HG03139 (cell line): ENCODE results near the gene ANK3.

Experiments
- ATAC-seq: cut with Tn5 transposase; IDR thresholded peaks from one replicate; pipeline ENCODE4 v1.9.1; 2021; ENCODE audit not compliant: unreplicated experiment

ANK3 gene

DNA sequence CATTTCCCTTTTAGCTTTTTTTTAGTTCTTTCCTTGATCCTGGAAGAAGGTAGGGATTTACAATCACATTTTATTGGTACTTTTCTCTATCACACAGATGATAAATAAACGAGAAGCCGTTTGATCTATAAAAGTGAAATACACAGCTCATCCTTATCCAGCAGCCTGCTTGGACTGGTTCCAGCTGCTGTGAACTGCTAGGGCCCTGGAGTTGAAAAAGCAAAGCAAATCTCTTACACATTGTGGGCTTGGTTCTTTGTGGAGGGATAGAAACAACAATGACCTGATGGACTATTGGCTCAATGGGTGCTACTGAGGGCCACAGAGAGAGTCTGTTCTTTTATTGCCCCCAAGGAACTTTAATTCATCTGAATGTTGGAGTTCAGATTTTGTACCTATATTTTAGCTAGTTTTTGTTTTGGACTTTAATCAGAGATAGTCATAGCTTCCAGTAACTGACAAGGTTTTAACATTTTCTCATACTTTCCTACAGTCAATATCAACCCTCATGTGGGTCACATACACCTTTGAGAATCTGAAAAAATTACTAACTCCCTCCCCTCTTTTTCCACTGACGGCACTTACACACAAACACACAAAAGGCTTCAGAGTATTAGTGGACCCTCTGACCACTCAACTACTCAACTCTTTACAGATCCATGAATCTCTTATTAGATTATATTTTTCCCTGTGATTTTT lies 391.7 kb downstream of the ANK3 start:
- ATAC-seq, result no peak

DNA sequence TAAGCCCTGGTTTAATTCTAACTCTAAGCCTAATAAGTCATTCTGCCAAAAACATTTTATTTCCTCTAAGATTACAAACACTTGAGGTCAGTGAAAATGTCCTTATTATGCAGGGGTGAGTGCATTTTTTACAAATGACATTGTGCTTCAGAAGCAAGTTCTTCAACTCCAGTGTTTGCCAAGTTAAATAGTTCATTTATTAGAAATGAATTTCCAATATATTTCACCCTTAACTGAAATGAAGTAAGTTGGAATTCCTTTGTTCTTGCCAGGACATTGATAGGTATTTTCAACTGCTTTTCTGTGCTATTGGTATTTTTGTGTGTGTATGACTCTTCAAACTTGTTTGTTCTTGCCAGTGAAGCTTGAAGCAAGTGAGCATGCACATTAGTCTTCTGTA lies 393.8 kb downstream of the ANK3 start:
- ATAC-seq, result no peak

DNA sequence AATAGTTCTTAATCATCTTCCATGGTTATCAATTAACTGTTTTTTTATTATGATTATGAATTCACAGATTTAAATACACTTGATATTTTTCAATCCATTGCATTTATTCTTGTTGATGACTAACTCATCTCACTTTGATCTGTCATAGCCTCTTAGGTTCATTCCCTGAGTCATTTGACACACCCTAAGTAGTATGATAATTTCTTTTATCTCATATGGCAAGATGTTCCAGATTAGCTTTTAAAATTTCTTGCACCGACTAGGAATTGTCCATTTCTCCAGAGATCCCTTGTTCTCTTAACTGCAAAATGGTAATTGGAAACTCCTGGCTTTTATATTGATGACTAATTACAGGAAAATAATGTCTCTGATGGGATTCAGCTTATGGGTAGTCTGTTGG lies 395.7 kb downstream of the ANK3 start:
- ATAC-seq, result no peak

DNA sequence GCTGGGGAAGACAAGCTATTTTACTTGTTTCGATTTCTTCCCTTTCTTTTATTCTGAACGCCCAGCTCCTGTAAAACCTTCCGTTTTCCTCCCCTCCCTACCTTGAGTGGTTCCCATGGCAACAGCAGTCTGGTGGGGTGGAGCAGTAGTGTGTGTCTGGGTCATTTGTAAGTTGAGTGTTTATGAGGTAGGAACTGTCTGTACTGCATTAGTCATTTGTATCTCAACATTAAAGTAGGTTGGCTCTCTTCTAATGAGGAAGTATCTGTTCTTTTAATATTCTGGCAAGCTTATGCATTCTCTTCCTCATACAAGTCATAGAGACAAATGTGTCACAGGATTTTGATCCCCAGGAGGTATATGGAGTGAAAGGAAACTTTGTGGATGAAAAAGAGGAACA lies 398.0 kb downstream of the ANK3 start:
- no peak for ATAC-seq

DNA sequence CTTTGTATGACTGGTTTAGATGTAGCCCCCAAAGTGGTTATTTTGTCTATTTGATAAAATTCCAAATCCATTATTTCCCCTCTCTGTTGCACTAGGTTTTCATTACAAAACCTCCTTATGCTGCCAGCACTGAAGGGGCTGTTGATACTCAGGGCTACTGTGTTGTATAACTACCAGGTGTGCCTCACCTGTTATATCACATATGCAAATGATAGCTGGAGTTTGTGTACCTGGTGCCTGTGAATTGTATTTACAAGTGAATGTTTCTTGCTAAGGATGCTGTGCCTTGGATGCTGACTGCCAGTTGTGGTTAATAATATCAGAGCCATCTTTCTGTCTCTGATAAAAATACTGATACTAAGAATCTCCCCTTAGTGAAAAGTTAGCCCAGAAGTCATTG lies 398.6 kb downstream of the ANK3 start:
- ATAC-seq, result no peak

DNA sequence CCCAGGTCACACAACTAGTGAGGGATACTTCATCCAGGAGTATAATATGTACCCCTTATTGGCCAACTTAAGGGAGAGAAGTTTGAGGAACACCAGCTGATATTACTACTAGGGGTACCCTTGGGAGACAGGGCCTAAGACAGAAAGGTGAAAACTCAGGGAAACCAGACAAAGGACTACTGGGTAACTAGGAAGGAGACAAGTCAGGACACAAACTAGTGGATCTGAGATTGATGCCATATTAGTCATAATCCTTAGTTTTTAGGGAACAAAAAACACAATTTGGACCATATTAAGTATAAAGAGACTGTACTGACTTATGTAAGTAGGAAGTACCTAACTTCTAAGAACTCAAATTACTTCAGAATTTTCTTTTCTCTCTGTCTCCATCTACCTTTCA lies 404.0 kb downstream of the ANK3 start:
- no peak for ATAC-seq

DNA sequence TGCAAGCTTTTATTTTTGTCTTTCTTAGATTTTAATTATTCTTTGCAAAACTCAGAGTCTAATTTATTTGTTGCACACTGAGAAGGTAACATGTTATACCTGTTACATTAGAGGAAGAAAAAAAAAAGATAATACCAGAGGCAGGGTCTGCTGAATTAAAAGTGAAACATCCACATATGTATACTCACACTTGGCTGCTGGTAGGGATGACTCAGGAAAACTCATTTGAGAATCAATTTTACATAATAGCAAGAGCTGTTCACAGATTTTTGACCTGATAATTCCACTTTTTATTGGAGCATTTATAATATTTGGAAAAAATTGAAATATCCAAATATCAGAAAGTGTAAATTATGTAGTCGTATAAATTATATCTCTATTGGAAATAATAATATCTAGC lies 405.3 kb downstream of the ANK3 start:
- ATAC-seq, result no peak

DNA sequence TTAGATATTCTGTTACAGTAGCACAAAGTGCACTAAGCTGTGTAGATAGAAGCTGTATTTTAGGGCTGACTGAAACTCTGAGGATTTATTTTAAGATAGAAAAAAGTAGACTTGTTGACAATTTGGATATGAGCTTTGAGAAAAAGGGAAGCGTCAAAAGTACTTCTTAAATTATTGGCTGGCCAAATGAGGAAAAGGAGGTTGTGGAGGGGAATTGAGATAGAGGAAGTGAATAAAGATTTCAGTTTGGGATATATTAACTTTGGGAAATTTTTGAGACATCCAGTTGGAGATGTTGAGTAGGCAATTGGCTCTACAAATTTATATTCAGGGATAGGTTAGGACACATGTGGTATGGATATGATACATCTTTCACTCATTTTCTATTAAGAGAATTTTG lies 409.3 kb downstream of the ANK3 start:
- ATAC-seq, result no peak

DNA sequence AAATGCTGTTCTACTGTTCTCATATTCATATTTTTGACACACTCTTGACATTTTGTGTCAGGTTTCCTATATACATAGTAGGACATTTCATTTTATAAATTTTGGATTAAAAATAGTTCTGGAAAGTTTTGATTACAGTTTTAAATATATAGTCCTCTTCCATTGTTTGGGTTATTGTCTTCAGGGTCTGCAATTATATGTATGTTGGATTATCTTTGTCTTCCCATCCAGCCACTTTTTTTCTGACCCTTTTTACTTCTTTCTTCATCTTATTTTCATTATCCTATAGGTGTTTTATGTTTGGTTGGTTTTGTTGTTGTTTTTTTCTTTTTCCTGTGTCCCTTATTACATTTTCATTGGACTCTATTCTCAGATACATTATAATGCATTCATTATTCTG lies 412.2 kb downstream of the ANK3 start:
- ATAC-seq, result no peak

DNA sequence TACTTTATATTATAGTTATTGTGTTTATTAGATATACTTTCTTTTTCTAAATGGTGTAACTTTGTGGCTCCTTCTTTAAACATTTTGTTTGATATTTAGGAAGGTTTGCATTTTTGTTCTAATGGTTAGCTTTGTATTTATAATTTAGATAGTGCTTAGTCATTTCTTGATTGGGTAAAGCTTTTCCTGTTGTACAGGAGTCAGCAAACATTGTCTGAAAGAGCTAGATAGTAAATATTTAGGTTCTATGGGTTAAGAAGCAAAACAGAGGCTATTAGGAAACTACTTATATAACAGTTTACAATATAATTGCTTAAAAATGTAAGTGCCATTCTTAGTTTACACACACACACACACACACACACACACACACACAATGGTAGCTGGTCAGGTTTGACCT lies 412.8 kb downstream of the ANK3 start:
- ATAC-seq, result no peak
